GM23338 (cell line): ENCODE data around the gene TTC31.

Experiments used
- CREB1 ChIP-seq: fragments of 250-450 bp; sonication (Bioruptor Pico); IDR thresholded peaks from 2 replicates; pipeline ENCODE4 v1.5.0; 2020; ENCODE audit warnings: low read depth, mild to moderate bottlenecking, moderate library complexity
- CTCF ChIP-seq, 2 experiments: fragments of 200-600 bp in 1 of 2; sonication (generic) in 1 of 2; conservative IDR thresholded peaks; 2 replicates each; pipeline versions ENCODE4 v1.5.1 to v1.6.1; 2016 to 2017; ENCODE audit warnings: antibody characterized with exemption in 2 of 2, low read depth in 2 of 2, mild to moderate bottlenecking in 2 of 2, moderate library complexity in 1 of 2
- ETS1 ChIP-seq: IDR thresholded peaks from 2 replicates; pipeline ENCODE4 v1.6.1; 2016; ENCODE audit warnings: antibody characterized with exemption
- EZH2 ChIP-seq: fragments of 200-600 bp; sonication (generic); IDR thresholded peaks from one replicate; pipeline ENCODE4 v1.8.0; 2017; ENCODE audit warnings: antibody characterized with exemption, mild to moderate bottlenecking, low read depth; ENCODE audit not compliant: unreplicated experiment
- EZH2phosphoT487 ChIP-seq: fragments of 200-600 bp; sonication (generic); IDR thresholded peaks from one replicate; pipeline ENCODE4 v1.8.1; 2018; ENCODE audit warnings: antibody characterized with exemption; ENCODE audit not compliant: unreplicated experiment
- NANOG ChIP-seq: IDR thresholded peaks from 2 replicates; pipeline ENCODE4 v1.6.1; 2016; ENCODE audit warnings: antibody characterized with exemption, borderline replicate concordance
- POLR2AphosphoS5 ChIP-seq: IDR thresholded peaks from 2 replicates; pipeline ENCODE4 v1.6.1; 2016; ENCODE audit warnings: antibody characterized with exemption, low read depth
- REST ChIP-seq: IDR thresholded peaks from one replicate; pipeline ENCODE4 v1.6.1; 2018; ENCODE audit warnings: antibody characterized with exemption; ENCODE audit not compliant: unreplicated experiment
- STAT1 ChIP-seq: IDR thresholded peaks from one replicate; pipeline ENCODE4 v1.6.1; 2016; ENCODE audit warnings: antibody characterized with exemption; ENCODE audit not compliant: unreplicated experiment
- ZNF114 ChIP-seq: fragments of 250-450 bp; sonication (Bioruptor Pico); IDR thresholded peaks from 2 replicates; pipeline ENCODE4 v1.5.0; 2020; ENCODE audit warnings: mild to moderate bottlenecking, moderate library complexity
- ZNF331 ChIP-seq: fragments of 250-450 bp; sonication (Bioruptor Pico); IDR thresholded peaks from 2 replicates; pipeline ENCODE4 v1.5.0; 2020; ENCODE audit warnings: low read depth, mild to moderate bottlenecking, moderate library complexity

- TF ChIP-seq CTCF (conservative IDR thresholded peaks at IDR 0.05; ENCODE audit: low read depth in 2 of 2) (peak in 1 of 2 experiments; percentile 42; a peak in 2 of 4 replicates), POLR2AphosphoS5 (0 out of 2 replicates have a peak, but pooled peaks have one; percentile 23), EZH2 (peak; percentile 39), EZH2phosphoT487 (peak; percentile 65), NANOG (no peak), ETS1 (no peak), CREB1 (CRISPR knock-in tag) (no peak), REST (no peak), ZNF331 (CRISPR knock-in tag) (no peak), ZNF114 (CRISPR knock-in tag) (no peak), STAT1 (no peak)
Observed at GRCh38 chr2:74502720-74503505, 20.0 kb downstream of the TTC31 start.
